Dendritic cell treated with granulocyte-macrophage colony-stimulating factor and Interleukin-4, amounts not matched to agents 40 ng/mL and 50 ng/mL, for 4 days (primary cell): ENCODE data around the gene BCL2L12.
"Not testable (repeated sequence)": the region's sequence is repeated elsewhere in the genome, so short reads cannot be mapped to it uniquely, and the experiment has no call there.

Experiments used
- H3K27ac Mint-ChIP-seq: one replicate; pipeline ENCODE4 v1.8.0; 2022; ENCODE audit warnings: mild to moderate bottlenecking, mixed read lengths
- H3K27me3 Mint-ChIP-seq: one replicate; pipeline ENCODE4 v1.8.0; 2022; ENCODE audit warnings: mild to moderate bottlenecking, mixed read lengths
- H3K36me3 Mint-ChIP-seq: one replicate; pipeline ENCODE4 v1.8.0; 2022; ENCODE audit warnings: low read depth, mixed read lengths
- H3K4me1 Mint-ChIP-seq: one replicate; pipeline ENCODE4 v1.8.0; 2022; ENCODE audit warnings: low read depth, mixed read lengths
- H3K4me3 Mint-ChIP-seq: one replicate; pipeline ENCODE4 v1.8.0; 2022; ENCODE audit warnings: mild to moderate bottlenecking, moderate library complexity, mixed read lengths
- H3K9me3 Mint-ChIP-seq: one replicate; pipeline ENCODE4 v1.8.0; 2022; ENCODE audit warnings: mixed read lengths
- intact Hi-C: fragments of 100-400 bp; cut with micrococcal nuclease; formaldehyde crosslinking; loops from one replicate; pipeline ENCODE4 v1.15.0; 2022

The BCL2L12 gene

DNA sequence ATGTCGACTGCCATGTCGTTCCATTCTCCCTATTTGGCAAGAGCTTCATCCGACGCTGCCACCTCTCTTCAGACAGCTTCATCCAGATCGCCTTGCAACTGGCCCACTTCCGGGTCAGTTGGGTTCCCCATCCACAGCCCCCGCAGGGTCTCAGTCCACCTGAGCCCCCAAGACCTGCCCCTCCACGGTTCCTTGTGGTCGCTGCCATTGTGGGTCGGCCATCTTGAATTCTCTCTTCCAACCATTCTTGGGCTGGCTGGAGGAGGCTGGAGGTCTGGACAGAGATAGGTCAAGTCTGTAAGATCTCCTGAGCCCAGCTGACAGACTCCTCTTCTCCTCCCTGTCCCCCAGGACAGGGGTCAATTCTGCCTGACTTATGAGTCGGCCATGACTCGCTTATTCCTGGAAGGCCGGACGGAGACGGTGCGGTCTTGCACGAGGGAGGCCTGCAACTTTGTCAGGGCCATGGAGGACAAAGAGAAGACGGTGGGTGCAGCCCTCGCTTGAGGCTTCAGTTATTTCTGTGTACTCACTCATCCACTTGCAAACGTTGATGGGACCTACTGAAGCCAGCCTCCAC, 44.7 kb downstream of the BCL2L12 start:
- Mint-ChIP-seq H3K27me3 (peaks cover 17% of the 10 kb centered on the region), H3K9me3 (no peaks in the 10 kb centered on the region)

DNA sequence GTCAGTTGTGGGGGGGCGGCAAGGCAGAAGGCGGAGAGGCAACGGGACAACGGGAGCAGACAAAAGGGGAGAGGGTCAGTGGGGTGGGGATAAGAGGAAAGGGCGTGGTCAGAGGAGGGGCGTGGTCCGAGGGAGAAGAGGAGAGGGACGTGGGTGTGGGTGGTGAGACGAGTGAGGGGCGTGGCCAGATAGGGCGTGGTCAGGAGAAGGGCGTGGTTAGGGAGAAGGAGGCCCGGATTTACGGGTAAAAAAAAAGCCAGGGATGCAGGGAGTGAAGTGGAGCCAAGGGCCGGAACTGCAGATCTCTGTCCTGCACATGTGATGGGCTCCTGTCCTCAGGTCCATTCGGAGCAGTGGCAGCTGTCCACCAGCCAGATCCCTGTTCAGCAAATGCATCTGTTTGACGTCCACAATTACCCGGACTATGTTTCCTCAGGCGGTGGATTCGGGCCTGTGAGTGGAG, 46.7 kb downstream of the BCL2L12 start:
- H3K36me3 Mint-ChIP-seq, result no peaks in the 10 kb centered on the region
- no peaks in the 10 kb centered on the region for H3K9me3 Mint-ChIP-seq

More for the DNA sequence above, 44.7 kb downstream of the BCL2L12 start:
- H3K27ac Mint-ChIP-seq, result no peak overlapping the region
- H3K4me1 Mint-ChIP-seq, result peaks cover 12% of the 10 kb centered on the region
- H3K36me3 Mint-ChIP-seq, result no peaks in the 10 kb centered on the region
- no peak overlapping the region for H3K4me3 Mint-ChIP-seq
- intact Hi-C loops, result no loop called here

DNA sequence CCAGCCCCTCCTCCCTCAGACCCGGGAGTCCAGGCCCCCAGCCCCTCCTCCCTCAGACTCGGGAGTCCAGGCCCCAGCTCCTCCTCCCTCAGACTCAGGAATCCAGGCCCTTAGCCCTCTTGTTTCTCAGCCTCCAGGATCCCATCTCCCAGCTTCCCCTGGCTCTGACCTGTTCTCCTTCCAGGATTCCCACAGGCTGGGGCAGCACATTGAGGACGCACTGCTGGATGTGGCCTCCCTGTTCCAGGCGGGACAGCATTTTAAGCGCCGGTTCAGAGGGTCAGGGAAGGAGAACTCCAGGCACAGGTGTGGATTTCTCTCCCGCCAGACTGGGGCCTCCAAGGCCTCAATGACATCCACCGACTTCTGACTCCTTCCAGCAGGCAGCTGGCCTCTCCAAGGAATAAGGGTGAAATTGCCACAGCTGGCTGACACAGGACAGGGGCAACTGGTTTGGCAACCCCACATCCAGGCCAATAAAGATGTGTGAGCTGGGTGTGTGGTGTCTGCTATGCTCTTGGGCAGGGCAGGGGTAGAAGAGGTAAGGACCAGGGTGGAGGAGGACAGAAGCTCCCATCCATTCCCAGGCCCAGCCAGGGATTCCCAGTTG, 47.6 kb downstream of the BCL2L12 start:
- no peak overlapping the region for H3K27ac Mint-ChIP-seq
- intact Hi-C loops, result no loop called here
- no peak overlapping the region for H3K4me3 Mint-ChIP-seq
- H3K36me3 Mint-ChIP-seq, result no peaks in the 10 kb centered on the region
- no peaks in the 10 kb centered on the region for H3K9me3 Mint-ChIP-seq
- H3K27me3 Mint-ChIP-seq, result peaks cover 15% of the 10 kb centered on the region
- H3K4me1 Mint-ChIP-seq, result peaks cover 19% of the 10 kb centered on the region

More for the DNA sequence above, 46.7 kb downstream of the BCL2L12 start:
- no peak overlapping the region for H3K27ac Mint-ChIP-seq
- intact Hi-C loops, result no loop called here
- H3K27me3 Mint-ChIP-seq, result peaks cover 15% of the 10 kb centered on the region
- H3K4me3 Mint-ChIP-seq, result no peak overlapping the region
- H3K4me1 Mint-ChIP-seq, result peaks cover 15% of the 10 kb centered on the region

DNA sequence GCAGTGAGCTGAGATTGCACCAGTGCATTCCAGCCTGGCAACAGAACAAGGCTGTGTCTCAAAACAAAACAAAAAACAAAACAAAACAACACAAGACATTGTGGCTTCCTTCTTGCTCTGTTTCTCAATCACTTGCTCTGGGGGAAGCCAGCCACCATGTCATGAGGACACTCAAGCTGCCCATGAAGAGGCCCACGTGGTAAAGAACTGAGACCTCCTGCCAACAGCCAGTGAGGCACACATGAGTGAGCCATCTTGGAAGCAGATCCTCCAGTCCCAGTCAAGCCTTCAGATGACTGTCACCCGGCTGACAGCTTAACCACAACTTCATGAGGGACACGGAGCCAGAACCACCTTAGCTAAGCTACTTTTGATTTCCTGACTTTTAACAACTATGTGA, 50.4 kb downstream of the BCL2L12 start:
- no peak overlapping the region for H3K27ac Mint-ChIP-seq

DNA sequence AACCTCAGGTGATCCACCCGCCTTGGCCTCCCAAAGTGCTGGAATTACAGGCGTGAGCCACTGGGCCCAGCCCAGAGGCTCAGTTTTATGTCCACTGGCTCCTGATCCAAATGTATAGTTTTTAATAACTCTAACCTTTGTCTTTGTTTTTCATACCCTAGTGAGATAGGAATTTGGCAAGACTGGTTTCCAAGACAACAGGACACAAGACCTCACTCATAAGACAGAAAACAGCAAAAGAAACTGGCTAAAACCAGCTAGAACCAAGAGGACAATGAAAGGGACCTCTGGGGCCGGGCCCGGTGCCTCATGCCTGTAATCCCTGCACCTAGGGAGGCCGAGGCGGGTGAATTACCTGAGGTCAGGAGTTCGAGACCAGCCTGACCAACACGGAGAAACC, 52.8 kb downstream of the BCL2L12 start:
- H3K27ac Mint-ChIP-seq, result no peak overlapping the region
- peaks cover 8% of the 10 kb centered on the region for H3K4me1 Mint-ChIP-seq
- H3K9me3 Mint-ChIP-seq, result no peaks in the 10 kb centered on the region
- H3K27me3 Mint-ChIP-seq, result peaks cover 2% of the 10 kb centered on the region
- intact Hi-C loops, result no loop called here
- no peak overlapping the region for H3K4me3 Mint-ChIP-seq
- no peaks in the 10 kb centered on the region for H3K36me3 Mint-ChIP-seq

More for the DNA sequence above, 50.4 kb downstream of the BCL2L12 start:
- intact Hi-C loops, result loop anchor here (2.0 kb wide), 1 partner anchor 65 kb away; no protein-coding TSS in a partner anchor
- no peaks in the 10 kb centered on the region for H3K9me3 Mint-ChIP-seq
- no peaks in the 10 kb centered on the region for H3K36me3 Mint-ChIP-seq
- H3K27me3 Mint-ChIP-seq, result peaks cover 3% of the 10 kb centered on the region
- no peak overlapping the region for H3K4me3 Mint-ChIP-seq
- H3K4me1 Mint-ChIP-seq, result peaks cover 19% of the 10 kb centered on the region

DNA sequence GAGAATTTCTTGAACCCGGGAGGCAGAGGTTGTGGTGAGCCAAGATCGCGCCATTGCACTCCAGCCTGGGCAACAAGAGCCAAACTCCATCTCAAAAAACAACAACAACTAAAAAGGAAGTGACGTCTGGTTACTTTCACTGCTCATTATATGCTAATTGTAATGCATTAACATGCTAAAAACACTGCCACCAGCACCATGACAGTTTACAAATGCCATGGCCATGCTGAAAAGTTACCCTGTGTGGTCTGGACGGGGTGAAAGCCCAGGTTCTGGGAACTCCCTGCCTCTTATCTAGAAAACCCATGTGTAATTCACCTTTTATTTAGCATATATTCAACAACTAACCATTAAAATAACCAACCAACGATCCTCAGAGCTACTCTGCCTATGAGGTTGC, 53.3 kb downstream of the BCL2L12 start:
- Mint-ChIP-seq H3K27me3 (peaks cover 2% of the 10 kb centered on the region), H3K36me3 (no peaks in the 10 kb centered on the region), H3K9me3 (no peaks in the 10 kb centered on the region), H3K4me3 (no peak overlapping the region), H3K27ac (no peak overlapping the region), H3K4me1 (peaks cover 8% of the 10 kb centered on the region)
- intact Hi-C loops, result no loop called here

DNA sequence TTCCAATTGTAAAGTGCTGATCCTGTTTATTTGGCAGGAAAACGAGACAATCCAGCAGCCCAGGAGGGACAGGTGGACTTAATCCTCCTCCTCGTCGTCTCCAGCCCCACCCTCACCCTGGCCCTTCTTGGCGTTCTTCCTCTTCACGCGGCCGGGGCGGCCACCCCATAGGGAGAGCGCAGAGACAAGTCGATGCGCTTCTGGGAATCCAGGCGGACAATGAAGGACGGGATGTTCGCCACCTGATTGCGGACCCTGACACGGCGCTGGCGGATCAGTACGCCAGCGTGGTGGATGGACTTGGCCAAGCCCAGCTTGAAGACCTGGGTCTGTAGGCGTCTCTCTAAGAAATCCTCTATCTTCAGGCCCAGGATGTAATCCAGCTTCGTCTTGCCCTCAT, 53.7 kb downstream of the BCL2L12 start:
- H3K27me3 Mint-ChIP-seq, H3K4me3 Mint-ChIP-seq, H3K9me3 Mint-ChIP-seq, H3K4me1 Mint-ChIP-seq, intact Hi-C loops, H3K36me3 Mint-ChIP-seq, H3K27ac Mint-ChIP-seq: not testable (repeated sequence)
